Metanephros (tissue), 1 donor: ENCODE measurements around the gene ZSCAN2. TPM values are rescaled to one million over a fixed set of nuclear protein-coding genes. Genes with fewer than 3 reads are reported as not detected.

ENCODE experiments used
- total RNA-seq: library from RNA; depleted of rRNA; stranded (reverse); fragments of >200 nt; gene quantifications from one replicate; pipeline ENCODE4 v1.2.3, GENCODE V29; 2014

Gene ZSCAN2
- 33.2 TPM for total RNA-seq

GRCh38 chr15:84600687-84601554, at the start of gene ZSCAN2:
TSS of gene ZSCAN2 (plus strand) at chr15:84601009. CDS start at chr15:84603928, 2,919 bp downstream.

GRCh38 chr15:84653910-84654688, 53.3 kb downstream of the ZSCAN2 start, which contains the start of gene WDR73:
TSS of gene WDR73 (minus strand) at chr15:84654283. CDS start at chr15:84654274, 9 bp downstream.

GRCh38 chr15:84658080-84658787, 57.4 kb downstream of the ZSCAN2 start, which contains the start of gene NMB:
TSS of gene NMB (minus strand) at chr15:84658199. CDS start at chr15:84658152, 47 bp downstream.

Other genes starting within 250 kb of the ZSCAN2 start
- 38.4 TPM for gene WDR73, start 53.3 kb downstream of the ZSCAN2 start, total RNA-seq
- 5.8 TPM for gene NMB, start 57.2 kb downstream of the ZSCAN2 start, total RNA-seq
- gene SEC11A, start 115.1 kb downstream of the ZSCAN2 start, total RNA-seq = 159 TPM
- gene ZNF592, start 147.6 kb downstream of the ZSCAN2 start, total RNA-seq = 20.6 TPM
- gene ALPK3, start 216.3 kb downstream of the ZSCAN2 start, total RNA-seq = 20.2 TPM